ENCODE measurements around the gene XYLT1. TPM values are rescaled to one million over a fixed set of nuclear protein-coding genes. Genes with fewer than 3 reads are reported as not detected.
A peak's percentile ranks its signal among the peaks of the same experiment; 100 is the strongest.

Gene XYLT1
- total and polyA plus RNA-seq, 10 of the 15 experiments (the other 5 are each of a cell fraction or from before 2014, with no cell fraction given), result 0.88 to 14.8 (median 5.8) TPM

DNA sequence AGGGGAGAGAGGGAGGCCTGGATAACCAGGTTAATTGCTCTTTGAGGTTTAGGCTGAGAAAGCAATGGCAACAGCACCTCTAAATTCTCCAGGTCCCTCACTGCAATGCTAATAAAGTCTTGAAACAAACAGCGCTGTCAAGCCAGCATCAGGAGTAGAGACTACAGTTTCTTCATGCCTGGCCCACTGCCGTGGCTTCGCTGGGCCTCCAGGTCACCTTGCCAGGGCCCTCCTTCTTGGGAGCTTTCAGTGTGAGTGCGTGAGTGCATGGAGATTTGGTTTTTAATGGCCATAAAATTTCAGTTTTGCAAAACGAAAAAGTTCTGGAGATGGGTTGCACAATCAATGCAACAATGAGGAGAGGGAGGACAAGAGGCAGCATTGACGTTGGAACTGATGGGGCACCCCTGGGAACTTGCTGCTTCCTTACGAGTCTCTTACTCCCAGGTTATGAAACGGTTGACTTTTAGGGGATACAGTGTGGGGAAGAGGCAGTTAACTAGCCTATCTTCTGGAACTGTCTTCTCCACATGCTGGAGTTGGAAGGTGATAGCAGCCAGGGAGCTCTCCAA, 229.4 kb downstream of the XYLT1 start:
- no peaks in the 10 kb centered on the region; a peak in 1 of 4 replicates for H3K36me3 ChIP-seq (ENCODE audit: control insufficient read depth in 2 of 2, insufficient read depth in 2 of 2, low read length in 1 of 2)
- 50% methylated on average over 8 of the region's 8 CpGs for WGBS (ENCODE audit: insufficient coverage, insufficient replicate concordance, low lambda C conversion rate, missing lambda C conversion rate)

DNA sequence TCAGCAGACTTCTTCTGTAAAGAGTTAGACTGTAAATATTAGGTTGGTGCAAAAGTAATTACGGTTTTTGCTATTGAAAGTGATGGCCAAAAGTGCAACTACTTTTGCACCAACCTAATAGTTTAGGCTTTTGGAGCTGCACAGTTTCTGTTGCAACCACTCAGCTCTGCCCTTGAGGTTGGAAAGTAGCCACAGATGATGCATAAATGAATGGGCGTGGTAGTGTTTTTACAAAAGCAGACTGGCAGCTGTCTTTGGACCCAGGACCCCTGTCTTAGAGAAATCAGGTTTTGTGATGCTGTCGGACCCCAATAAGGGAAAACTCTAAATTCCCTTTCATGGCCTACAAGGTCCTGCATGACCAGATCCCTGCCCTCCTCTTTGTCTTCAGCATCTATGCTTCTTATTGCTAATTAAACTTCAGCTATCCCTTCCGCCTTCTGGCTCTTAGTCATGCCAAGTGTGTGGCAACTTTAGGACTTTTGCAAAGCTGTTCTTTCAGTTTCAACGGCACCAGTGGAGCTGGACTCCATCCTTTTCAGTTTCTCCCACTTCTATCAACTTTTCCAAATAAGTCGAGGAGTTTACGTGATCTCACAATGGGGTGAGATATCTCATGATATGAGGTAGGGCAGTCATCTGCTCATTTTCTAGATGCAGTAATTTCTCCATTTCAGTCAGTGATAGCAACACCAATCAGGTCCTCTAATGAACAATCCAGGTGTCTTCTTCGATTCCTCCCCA, 232.3 kb downstream of the XYLT1 start:
- no peak overlapping the region for H3K9ac ChIP-seq (ENCODE audit: control insufficient read depth, insufficient read depth, low read length)
- FAIRE-seq, result no peak
- WGBS (ENCODE audit: insufficient coverage, insufficient replicate concordance, low lambda C conversion rate, missing lambda C conversion rate), result 5% methylated on average over 8 of the region's 8 CpGs
- peak; percentile 89 for ATAC-seq
- H3K27me3 ChIP-seq (replicated peaks in 1 of 2; ENCODE audit: control insufficient read depth in 2 of 2, insufficient read depth in 2 of 2, low read length in 1 of 2), result no peaks in the 10 kb centered on the region
- peaks cover 14% of the 10 kb centered on the region for H3K4me1 ChIP-seq (ENCODE audit: control insufficient read depth, insufficient read depth, low read length)
- H3K9me3 ChIP-seq (replicated peaks; ENCODE audit: control insufficient read depth, insufficient read depth, low read length), result no peaks in the 10 kb centered on the region
- RAD21 ChIA-PET (ENCODE audit: unreplicated experiment), result interaction anchor here (0.7 to 1.6 kb wide), 13 partner anchors 8 to 229 kb away, joined by 3 to 13 read pairs (median 4); no protein-coding TSS in a partner anchor
- no peaks in the 10 kb centered on the region for H4K20me1 ChIP-seq (ENCODE audit: control insufficient read depth, insufficient read depth)
- H3K4me3 ChIP-seq, result no peak overlapping the region
- POLR2A ChIA-PET, result interaction anchor here (0.5 to 1.4 kb wide), 6 partner anchors 12 to 229 kb away, joined by 3 to 5 read pairs (median 4); no protein-coding TSS in a partner anchor
- no TSS peak for BruUV-seq (replicated peaks)
- H3K36me3 ChIP-seq (ENCODE audit: control insufficient read depth in 2 of 2, insufficient read depth in 2 of 2, low read length in 1 of 2), result no peaks in the 10 kb centered on the region; a peak in 1 of 4 replicates
- intact Hi-C loops (cut with micrococcal nuclease; ENCODE audit: unreplicated experiment) (no loop called here), in situ Hi-C loops (cut with MboI) (no loop called here)
- H3K27ac ChIP-seq (ENCODE audit: control insufficient read depth, insufficient read depth), result no peak overlapping the region
- DNase-seq (ENCODE audit: low read depth, low spot score), result no peak
- peak overlapping the region; percentile 4; the same call in 1 of the 2 replicates for H3K4me2 ChIP-seq (ENCODE audit: control insufficient read depth, insufficient read depth)
- H2AFZ ChIP-seq (ENCODE audit: control insufficient read depth, low read depth, low read length), result no peak overlapping the region
- CTCF ChIA-PET, result interaction anchor here (0.6 to 1.5 kb wide), 9 partner anchors 8 to 378 kb away, joined by 3 to 6 read pairs (median 3); no protein-coding TSS in a partner anchor
- no peaks in the 10 kb centered on the region for H3K79me2 ChIP-seq (ENCODE audit: control insufficient read depth, insufficient read depth, low read length)
- SMC1A ChIA-PET (ENCODE audit: uncharacterized antibody, unreplicated experiment), result interaction anchor here (0.6 to 1.7 kb wide), 20 partner anchors 10 to 378 kb away, joined by 3 to 10 read pairs (median 4); no protein-coding TSS in a partner anchor
- TF ChIP-seq HDGF (IDR thresholded peaks at IDR 0.05), result no peak
- no peak for TF ChIP-seq TBL1XR1 (IDR thresholded peaks at IDR 0.05; ENCODE audit: low read depth, low read length)
- TF ChIP-seq DPF2 (IDR thresholded peaks at IDR 0.05), result peak; percentile 73
- no peak for TF ChIP-seq ESRRA (IDR thresholded peaks at IDR 0.05; ENCODE audit: low read length)
- no peak for TF ChIP-seq KDM1A (IDR thresholded peaks at IDR 0.05; ENCODE audit: borderline replicate concordance)
- no peak for TF ChIP-seq WRNIP1 (IDR thresholded peaks at IDR 0.05; ENCODE audit: borderline replicate concordance, low read depth, low read length)
- peak; percentile 43; the same call in 1 of the 2 replicates for TF ChIP-seq MTA2 (IDR thresholded peaks at IDR 0.05; ENCODE audit: low read depth)
- TF ChIP-seq SREBF2 (IDR thresholded peaks at IDR 0.05; ENCODE audit: low read length), result no peak
- TF ChIP-seq, protein P1, sequence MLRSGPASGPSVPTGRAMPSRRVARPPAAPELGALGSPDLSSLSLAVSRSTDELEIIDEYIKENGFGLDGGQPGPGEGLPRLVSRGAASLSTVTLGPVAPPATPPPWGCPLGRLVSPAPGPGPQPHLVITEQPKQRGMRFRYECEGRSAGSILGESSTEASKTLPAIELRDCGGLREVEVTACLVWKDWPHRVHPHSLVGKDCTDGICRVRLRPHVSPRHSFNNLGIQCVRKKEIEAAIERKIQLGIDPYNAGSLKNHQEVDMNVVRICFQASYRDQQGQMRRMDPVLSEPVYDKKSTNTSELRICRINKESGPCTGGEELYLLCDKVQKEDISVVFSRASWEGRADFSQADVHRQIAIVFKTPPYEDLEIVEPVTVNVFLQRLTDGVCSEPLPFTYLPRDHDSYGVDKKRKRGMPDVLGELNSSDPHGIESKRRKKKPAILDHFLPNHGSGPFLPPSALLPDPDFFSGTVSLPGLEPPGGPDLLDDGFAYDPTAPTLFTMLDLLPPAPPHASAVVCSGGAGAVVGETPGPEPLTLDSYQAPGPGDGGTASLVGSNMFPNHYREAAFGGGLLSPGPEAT (IDR thresholded peaks at IDR 0.05; ENCODE audit: low read depth), result no peak
- no peak for TF ChIP-seq STAT3 (IDR thresholded peaks at IDR 0.05; ENCODE audit: low read depth, low read length)
- TF ChIP-seq KLF5 (IDR thresholded peaks at IDR 0.05; ENCODE audit: partially characterized antibody), result no peak
- no peak for TF ChIP-seq MEF2A (IDR thresholded peaks at IDR 0.05; ENCODE audit: insufficient read depth, low read depth, low read length)
- TF ChIP-seq ZBED1 (IDR thresholded peaks at IDR 0.05; ENCODE audit: borderline replicate concordance), result peak; percentile 35
- TF ChIP-seq NFYB (IDR thresholded peaks at IDR 0.05; ENCODE audit: insufficient read depth, low read depth, low read length), result no peak

More for the DNA sequence above, 229.4 kb downstream of the XYLT1 start:
- no peaks in the 10 kb centered on the region for H3K9me3 ChIP-seq (replicated peaks; ENCODE audit: control insufficient read depth, insufficient read depth, low read length)
- SMC1A ChIA-PET (ENCODE audit: uncharacterized antibody, unreplicated experiment), result interaction anchor here (0.8 to 1.6 kb wide), 3 partner anchors 12 to 60 kb away, joined by 3 to 5 read pairs (median 3); no protein-coding TSS in a partner anchor
- intact Hi-C loops (cut with micrococcal nuclease; ENCODE audit: unreplicated experiment), result no loop called here
- RAD21 ChIA-PET (ENCODE audit: unreplicated experiment), result no interaction called here
- H3K79me2 ChIP-seq (ENCODE audit: control insufficient read depth, insufficient read depth, low read length), result no peaks in the 10 kb centered on the region
- no peak for DNase-seq (ENCODE audit: low read depth, low spot score)
- in situ Hi-C loops (cut with MboI), result no loop called here
- FAIRE-seq, result no peak
- TF ChIP-seq TCF12 (IDR thresholded peaks at IDR 0.05; ENCODE audit: low read depth, low read length) (no peak), SPI1 (IDR thresholded peaks at IDR 0.05; ENCODE audit: borderline replicate concordance, insufficient read depth, low read depth, low read length) (no peak), SUPT20H (IDR thresholded peaks at IDR 0.05; ENCODE audit: borderline replicate concordance, control insufficient read depth, low read depth, low read length) (no peak), RUNX3 (IDR thresholded peaks at IDR 0.05; ENCODE audit: low read length) (no peak), SMARCA5 (IDR thresholded peaks at IDR 0.05) (no peak)
- no peak overlapping the region for H3K9ac ChIP-seq (ENCODE audit: control insufficient read depth, insufficient read depth, low read length)
- no peaks in the 10 kb centered on the region for H4K20me1 ChIP-seq (ENCODE audit: control insufficient read depth, insufficient read depth)
- H3K4me3 ChIP-seq, result no peak overlapping the region
- H3K27me3 ChIP-seq (replicated peaks in 1 of 2; ENCODE audit: control insufficient read depth in 2 of 2, insufficient read depth in 2 of 2, low read length in 1 of 2), result no peaks in the 10 kb centered on the region
- no peak overlapping the region for H3K4me2 ChIP-seq (ENCODE audit: control insufficient read depth, insufficient read depth)
- ATAC-seq, result no peak
- POLR2A ChIA-PET, result no interaction called here
- BruUV-seq (replicated peaks), result no TSS peak
- no peak overlapping the region for H2AFZ ChIP-seq (ENCODE audit: control insufficient read depth, low read depth, low read length)
- CTCF ChIA-PET, result no interaction called here
- H3K4me1 ChIP-seq (ENCODE audit: control insufficient read depth, insufficient read depth, low read length), result peaks cover 24% of the 10 kb centered on the region
- H3K27ac ChIP-seq (ENCODE audit: control insufficient read depth, insufficient read depth), result no peak overlapping the region

Data from GM12878 (cell line).